GM03348 (cell line): ENCODE results near the gene P2RY1.
"Not testable (repeated sequence)": the region's sequence is repeated elsewhere in the genome, so short reads cannot be mapped to it uniquely, and the experiment has no call there.

Experiments used
- DNase-seq: peaks from one replicate; pipeline ENCODE4 v3.0.0; 2012; ENCODE audit warnings: low spot score

P2RY1 gene

DNA sequence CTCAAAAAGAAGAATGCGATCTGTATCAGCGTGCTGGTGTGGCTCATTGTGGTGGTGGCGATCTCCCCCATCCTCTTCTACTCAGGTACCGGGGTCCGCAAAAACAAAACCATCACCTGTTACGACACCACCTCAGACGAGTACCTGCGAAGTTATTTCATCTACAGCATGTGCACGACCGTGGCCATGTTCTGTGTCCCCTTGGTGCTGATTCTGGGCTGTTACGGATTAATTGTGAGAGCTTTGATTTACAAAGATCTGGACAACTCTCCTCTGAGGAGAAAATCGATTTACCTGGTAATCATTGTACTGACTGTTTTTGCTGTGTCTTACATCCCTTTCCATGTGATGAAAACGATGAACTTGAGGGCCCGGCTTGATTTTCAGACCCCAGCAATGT lies 1.3 kb downstream of the P2RY1 start:
- no peak for DNase-seq

GRCh38 chr3:152839511-152839910 lies 4.6 kb downstream of the P2RY1 start:
- DNase-seq = no peak

DNA sequence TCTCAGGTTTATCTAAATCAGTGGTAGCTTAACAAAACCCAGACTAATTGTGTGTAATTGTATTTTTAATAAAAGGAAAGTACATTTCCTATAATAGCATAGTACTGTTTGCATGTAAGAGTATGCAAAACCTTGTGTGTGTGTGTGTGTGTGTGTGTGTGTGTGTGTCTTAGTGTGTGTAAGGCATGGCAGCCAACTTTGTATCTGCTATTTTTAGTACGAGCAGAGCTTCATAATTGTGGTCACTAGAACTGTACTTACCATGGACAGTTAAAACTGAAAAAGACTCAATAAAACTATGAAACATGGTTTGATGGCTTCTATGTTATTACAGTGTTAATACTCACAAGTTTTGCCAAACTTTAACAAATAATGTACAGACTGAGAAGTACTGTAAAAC lies 6.2 kb downstream of the P2RY1 start:
- DNase-seq = no peak

- DNase-seq = no peak
Measured at GRCh38 chr3:152842413-152842812, 7.5 kb downstream of the P2RY1 start.

- DNase-seq = no peak
Measured at GRCh38 chr3:152843955-152844354, 9.0 kb downstream of the P2RY1 start.

GRCh38 chr3:152846572-152847202 lies 11.8 kb downstream of the P2RY1 start:
- not testable (repeated sequence) for DNase-seq

- not testable (repeated sequence) for DNase-seq
Measured at GRCh38 chr3:152847599-152847998, 12.7 kb downstream of the P2RY1 start.

- DNase-seq = no peak
Measured at GRCh38 chr3:152849996-152850578, 15.2 kb downstream of the P2RY1 start.

- DNase-seq = no peak
Measured at GRCh38 chr3:152853196-152853595, 18.3 kb downstream of the P2RY1 start.

DNA sequence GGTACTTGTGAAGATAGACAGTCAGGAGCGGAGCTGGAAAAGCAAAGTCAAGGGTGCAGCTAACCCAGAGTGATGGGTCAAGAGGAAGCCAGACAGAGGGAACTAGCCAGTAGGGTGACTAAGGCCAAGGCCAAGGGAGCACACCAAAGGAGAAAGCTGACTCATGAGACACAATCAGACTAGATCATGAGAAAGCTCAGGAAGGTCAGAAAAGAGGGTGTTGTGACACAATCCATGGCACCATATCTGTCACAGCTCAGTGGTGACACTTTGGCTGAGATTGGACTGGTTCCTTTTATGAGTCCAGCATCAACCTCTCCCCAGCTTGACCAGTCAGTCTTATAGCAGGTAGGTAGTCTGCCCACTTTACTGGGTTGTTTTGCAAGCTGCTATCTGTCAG lies 22.2 kb downstream of the P2RY1 start:
- DNase-seq = no peak

GRCh38 chr3:152858170-152858800 lies 23.4 kb downstream of the P2RY1 start:
- DNase-seq = no peak

DNA sequence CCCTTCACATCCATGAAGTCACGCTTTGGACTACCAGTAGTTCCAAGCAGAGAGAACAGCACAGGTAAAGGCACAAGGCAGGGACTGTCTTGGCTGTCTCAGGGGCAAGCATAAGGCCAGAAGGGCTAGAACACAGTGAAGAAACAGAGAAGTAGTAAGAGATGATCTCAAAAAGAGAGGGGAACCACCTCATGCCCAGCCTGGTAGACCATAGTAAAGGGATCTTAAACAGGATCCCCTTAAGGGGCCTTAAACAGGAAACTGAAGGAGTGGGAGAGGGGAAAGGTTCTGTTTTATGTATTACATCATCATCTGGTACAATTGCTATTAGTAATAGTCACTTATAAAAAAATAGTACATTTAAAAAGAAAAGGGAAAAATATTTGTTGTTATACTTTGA lies 25.8 kb downstream of the P2RY1 start:
- DNase-seq = no peak

DNA sequence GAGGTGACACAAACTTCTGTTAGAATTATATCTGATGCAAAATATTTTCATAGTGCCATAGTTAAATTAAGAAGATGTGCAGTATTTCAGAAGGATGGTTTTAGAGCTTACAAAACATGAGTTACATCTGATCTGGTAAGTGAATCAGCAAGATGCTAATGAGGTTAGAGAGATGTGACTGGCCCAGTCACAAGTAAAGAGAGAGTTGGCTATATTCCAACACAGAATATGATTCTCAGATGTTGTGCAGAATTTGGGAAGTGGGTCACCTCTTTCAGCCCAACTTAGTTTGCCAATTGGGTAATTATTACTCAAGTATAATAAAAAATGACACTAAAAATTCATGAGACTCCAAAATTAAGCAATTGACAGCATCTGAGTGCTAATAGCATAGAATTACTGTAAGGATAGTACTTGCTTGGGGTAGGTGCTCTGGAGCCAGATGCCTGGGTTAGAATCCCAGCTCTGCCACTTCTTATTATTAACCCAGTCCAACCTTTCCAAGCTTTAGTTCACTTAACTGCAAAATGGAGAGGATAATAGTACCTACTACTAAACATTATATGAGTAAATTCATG lies 30.8 kb downstream of the P2RY1 start:
- DNase-seq = no peak

- no peak for DNase-seq
Measured at GRCh38 chr3:152870027-152870426, 35.1 kb downstream of the P2RY1 start.

- not testable (repeated sequence) for DNase-seq
Measured at GRCh38 chr3:152873314-152873713, 38.4 kb downstream of the P2RY1 start.

DNA sequence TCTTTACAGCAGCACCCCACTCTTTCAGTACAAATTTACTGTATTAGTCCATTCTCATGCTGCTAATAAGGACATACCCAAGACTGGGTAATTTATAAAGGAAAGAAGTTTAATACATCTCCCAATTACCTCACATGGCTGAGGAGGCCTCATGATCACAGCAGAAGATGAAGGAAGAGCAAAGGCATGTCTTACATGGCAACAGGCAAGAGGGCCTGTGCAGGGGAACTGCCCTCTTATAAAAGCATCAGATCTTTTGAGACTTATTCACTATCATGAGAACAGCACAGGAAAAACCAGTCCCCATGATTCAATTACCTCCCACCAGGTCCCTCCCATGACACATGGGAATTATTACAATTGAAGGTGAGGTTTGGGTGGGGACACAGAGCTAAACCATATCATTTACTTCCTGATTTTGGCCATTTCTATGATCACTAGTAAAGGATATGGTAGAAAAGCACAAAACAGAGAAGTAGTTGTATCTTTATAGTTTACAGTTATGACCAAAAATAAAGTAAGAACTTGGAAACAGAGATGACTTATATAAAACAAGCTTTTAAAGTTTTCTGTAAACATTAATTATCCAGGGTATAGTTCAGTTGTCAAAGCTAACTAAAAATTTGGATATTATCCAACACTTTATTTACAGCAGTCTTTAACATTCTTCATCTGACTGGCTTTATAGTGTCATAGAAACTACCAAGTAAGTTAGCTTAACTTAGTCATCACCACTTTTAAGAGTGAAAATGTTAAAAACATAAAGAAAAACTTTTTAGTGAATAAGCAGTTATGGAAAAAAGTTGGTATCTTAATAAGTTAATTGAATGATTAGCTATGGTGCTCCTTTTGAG lies 40.2 kb downstream of the P2RY1 start:
- DNase-seq = no peak

GRCh38 chr3:152879130-152879789 lies 44.3 kb downstream of the P2RY1 start:
- no peak for DNase-seq

DNA sequence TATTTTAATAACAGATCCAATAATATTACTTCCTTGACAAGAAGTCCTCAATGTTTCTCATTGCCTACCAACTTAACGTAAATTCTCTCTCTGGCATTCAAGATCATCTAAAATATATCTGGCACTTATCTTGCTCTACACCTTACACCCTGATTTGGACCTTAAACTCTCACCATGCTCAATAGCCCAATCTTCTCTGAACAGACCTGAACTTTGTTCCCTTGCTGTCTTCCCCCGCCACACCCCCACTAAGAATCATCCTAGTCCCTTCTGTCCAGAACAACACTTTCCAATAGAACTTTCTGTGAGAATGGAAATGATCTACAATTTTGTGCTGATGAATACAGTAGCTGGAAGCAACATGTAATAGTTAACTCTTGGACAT lies 44.9 kb downstream of the P2RY1 start:
- no peak for DNase-seq

GRCh38 chr3:152885076-152885475 lies 50.1 kb downstream of the P2RY1 start:
- DNase-seq = no peak
